Panc1 (cell line): ENCODE data around the gene PRRC2C. TPM values are rescaled to one million over a fixed set of nuclear protein-coding genes. Genes with fewer than 3 reads are reported as not detected.

ENCODE experiments used
- ATAC-seq: fragments of 200-7000 bp; cut with Tn5 transposase; 2 replicates; pipeline ENCODE4 v1.9.1; 2020; ENCODE audit warnings: mild to moderate bottlenecking, moderate library complexity
- BruUV-seq: library from RNA; stranded (reverse); fragments of 400-500 nt; replicated peaks from 2 replicates; lab custom pipeline; 2021; lab: Mats Ljungman, UMichigan
- CTCF ChIA-PET: fragments of 300-600 bp; sonication (Branson Sonifier 250); formaldehyde crosslinking; loops from one replicate; lab custom pipeline; 2022; ENCODE audit warnings: antibody characterized with exemption; lab: Charles Lee
- POLR2A ChIA-PET: fragments of 300-600 bp; sonication (Branson Sonifier 250); formaldehyde crosslinking; loops from one replicate; lab custom pipeline; 2022; ENCODE audit warnings: antibody characterized with exemption; lab: Charles Lee
- DNase-seq: peaks from one replicate; pipeline ENCODE4 v3.0.0-alpha.2; 2010; ENCODE audit warnings: low read depth, low spot score
- H3K27ac ChIP-seq: 2 replicates; pipeline ENCODE4 v1.5.1; 2011; ENCODE audit warnings: mild to moderate bottlenecking, low read length, inconsistent platforms
- H3K27me3 ChIP-seq: fragments of 200-500 bp; sonication (Bioruptor generic); 2 replicates; pipeline ENCODE4 v1.6.0; 2014; ENCODE audit warnings: low read length, inconsistent platforms; ENCODE audit not compliant: control insufficient read depth, insufficient read depth
- H3K36me3 ChIP-seq: fragments of 200-500 bp; sonication (Bioruptor generic); 2 replicates; pipeline ENCODE4 v1.5.1; 2014; ENCODE audit warnings: inconsistent platforms, mild to moderate bottlenecking, low read length, moderate library complexity; ENCODE audit not compliant: control insufficient read depth, insufficient read depth
- H3K4me1 ChIP-seq: 2 replicates; pipeline ENCODE4 v1.5.1; 2011; ENCODE audit warnings: inconsistent platforms, mild to moderate bottlenecking, low read length, moderate library complexity; ENCODE audit not compliant: control insufficient read depth, insufficient read depth
- H3K4me3 ChIP-seq, 2 experiments: 2 replicates each; pipeline ENCODE4 v1.5.1; 2011 to 2012; ENCODE audit warnings: low read depth in 2 of 2, low read length in 2 of 2, mild to moderate bottlenecking in 2 of 2, inconsistent platforms in 1 of 2, moderate library complexity in 1 of 2
- H3K9me3 ChIP-seq: fragments of 200-500 bp; sonication (Bioruptor generic); 2 replicates; pipeline ENCODE4 v1.5.1; 2014; ENCODE audit warnings: low read depth, mild to moderate bottlenecking, inconsistent platforms, low read length, moderate library complexity; ENCODE audit not compliant: control insufficient read depth, insufficient read depth
- POLR2AphosphoS5 ChIP-seq: IDR thresholded peaks from 2 replicates; pipeline ENCODE4 v1.6.1; 2012; ENCODE audit warnings: mild to moderate bottlenecking, low read depth, low read length, moderate library complexity
- SIN3A ChIP-seq: IDR thresholded peaks from 2 replicates; pipeline ENCODE4 v1.6.1; 2012; ENCODE audit warnings: low read depth, mild to moderate bottlenecking, low read length, moderate library complexity, borderline replicate concordance; ENCODE audit not compliant: insufficient read depth
- TCF7L2 ChIP-seq: IDR thresholded peaks from 2 replicates; pipeline ENCODE4 v1.6.1; 2011; ENCODE audit warnings: mild to moderate bottlenecking, low read depth, low read length, inconsistent platforms
- in situ Hi-C: cut with HindIII; loops from 2 replicates; pipeline ENCODE4 v1.10.0; 2016; ENCODE audit warnings: low sequenced_read_pairs, low pct_unique_long_range_greater_than_20kb
- intact Hi-C: fragments of 100-400 bp; cut with micrococcal nuclease; formaldehyde crosslinking; loops from one replicate; pipeline ENCODE4 v1.10.0; 2022; ENCODE audit not compliant: unreplicated experiment
- total RNA-seq: library from RNA; stranded (reverse); gene quantifications from one replicate; pipeline ENCODE4 v1.2.1, GENCODE V29; 2021; ENCODE audit not compliant: unreplicated experiment
- TF ChIP-seq, protein P1 (sequence below), 2 experiments: IDR thresholded peaks; 2 replicates each; pipeline ENCODE4 v1.6.1; 2011 to 2012; ENCODE audit warnings: low read depth in 2 of 2, control low read depth in 1 of 2, low read length in 1 of 2, mild to moderate bottlenecking in 1 of 2, moderate library complexity in 1 of 2; ENCODE audit not compliant: insufficient read depth in 1 of 2
- TF ChIP-seq, protein P2 (sequence below): fragments of 450-650 bp; IDR thresholded peaks from 2 replicates; pipeline ENCODE4 v1.5.1; 2017; ENCODE audit warnings: mild to moderate bottlenecking

Gene PRRC2C
- total RNA-seq, 1 experiment from 2014 or later, result 145 TPM

GRCh38 chr1:171477804-171478203 lies 7.5 kb upstream of the PRRC2C start:
- TF ChIP-seq SIN3A (no peak), TCF7L2 (no peak), POLR2AphosphoS5 (no peak)
- TF ChIP-seq, protein P1, sequence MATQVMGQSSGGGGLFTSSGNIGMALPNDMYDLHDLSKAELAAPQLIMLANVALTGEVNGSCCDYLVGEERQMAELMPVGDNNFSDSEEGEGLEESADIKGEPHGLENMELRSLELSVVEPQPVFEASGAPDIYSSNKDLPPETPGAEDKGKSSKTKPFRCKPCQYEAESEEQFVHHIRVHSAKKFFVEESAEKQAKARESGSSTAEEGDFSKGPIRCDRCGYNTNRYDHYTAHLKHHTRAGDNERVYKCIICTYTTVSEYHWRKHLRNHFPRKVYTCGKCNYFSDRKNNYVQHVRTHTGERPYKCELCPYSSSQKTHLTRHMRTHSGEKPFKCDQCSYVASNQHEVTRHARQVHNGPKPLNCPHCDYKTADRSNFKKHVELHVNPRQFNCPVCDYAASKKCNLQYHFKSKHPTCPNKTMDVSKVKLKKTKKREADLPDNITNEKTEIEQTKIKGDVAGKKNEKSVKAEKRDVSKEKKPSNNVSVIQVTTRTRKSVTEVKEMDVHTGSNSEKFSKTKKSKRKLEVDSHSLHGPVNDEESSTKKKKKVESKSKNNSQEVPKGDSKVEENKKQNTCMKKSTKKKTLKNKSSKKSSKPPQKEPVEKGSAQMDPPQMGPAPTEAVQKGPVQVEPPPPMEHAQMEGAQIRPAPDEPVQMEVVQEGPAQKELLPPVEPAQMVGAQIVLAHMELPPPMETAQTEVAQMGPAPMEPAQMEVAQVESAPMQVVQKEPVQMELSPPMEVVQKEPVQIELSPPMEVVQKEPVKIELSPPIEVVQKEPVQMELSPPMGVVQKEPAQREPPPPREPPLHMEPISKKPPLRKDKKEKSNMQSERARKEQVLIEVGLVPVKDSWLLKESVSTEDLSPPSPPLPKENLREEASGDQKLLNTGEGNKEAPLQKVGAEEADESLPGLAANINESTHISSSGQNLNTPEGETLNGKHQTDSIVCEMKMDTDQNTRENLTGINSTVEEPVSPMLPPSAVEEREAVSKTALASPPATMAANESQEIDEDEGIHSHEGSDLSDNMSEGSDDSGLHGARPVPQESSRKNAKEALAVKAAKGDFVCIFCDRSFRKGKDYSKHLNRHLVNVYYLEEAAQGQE (IDR thresholded peaks at IDR 0.05; ENCODE audit: insufficient read depth in 1 of 2, low read depth in 2 of 2, low read length in 1 of 2), result no peak
- TF ChIP-seq, protein P2, sequence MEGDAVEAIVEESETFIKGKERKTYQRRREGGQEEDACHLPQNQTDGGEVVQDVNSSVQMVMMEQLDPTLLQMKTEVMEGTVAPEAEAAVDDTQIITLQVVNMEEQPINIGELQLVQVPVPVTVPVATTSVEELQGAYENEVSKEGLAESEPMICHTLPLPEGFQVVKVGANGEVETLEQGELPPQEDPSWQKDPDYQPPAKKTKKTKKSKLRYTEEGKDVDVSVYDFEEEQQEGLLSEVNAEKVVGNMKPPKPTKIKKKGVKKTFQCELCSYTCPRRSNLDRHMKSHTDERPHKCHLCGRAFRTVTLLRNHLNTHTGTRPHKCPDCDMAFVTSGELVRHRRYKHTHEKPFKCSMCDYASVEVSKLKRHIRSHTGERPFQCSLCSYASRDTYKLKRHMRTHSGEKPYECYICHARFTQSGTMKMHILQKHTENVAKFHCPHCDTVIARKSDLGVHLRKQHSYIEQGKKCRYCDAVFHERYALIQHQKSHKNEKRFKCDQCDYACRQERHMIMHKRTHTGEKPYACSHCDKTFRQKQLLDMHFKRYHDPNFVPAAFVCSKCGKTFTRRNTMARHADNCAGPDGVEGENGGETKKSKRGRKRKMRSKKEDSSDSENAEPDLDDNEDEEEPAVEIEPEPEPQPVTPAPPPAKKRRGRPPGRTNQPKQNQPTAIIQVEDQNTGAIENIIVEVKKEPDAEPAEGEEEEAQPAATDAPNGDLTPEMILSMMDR, result no peak
- no peaks in the 10 kb centered on the region for H3K4me1 ChIP-seq
- intact Hi-C loops, result no loop called here
- H3K36me3 ChIP-seq, result no peaks in the 10 kb centered on the region
- in situ Hi-C loops, result no loop called here
- BruUV-seq, result no TSS peak
- ChIA-PET CTCF (no interaction called here), POLR2A (no interaction called here)
- ATAC-seq, result no peak
- DNase-seq, result no peak
- no peaks in the 10 kb centered on the region for H3K27me3 ChIP-seq
- no peak overlapping the region for H3K27ac ChIP-seq
- H3K4me3 ChIP-seq, result no peak overlapping the region
- no peaks in the 10 kb centered on the region for H3K9me3 ChIP-seq

DNA sequence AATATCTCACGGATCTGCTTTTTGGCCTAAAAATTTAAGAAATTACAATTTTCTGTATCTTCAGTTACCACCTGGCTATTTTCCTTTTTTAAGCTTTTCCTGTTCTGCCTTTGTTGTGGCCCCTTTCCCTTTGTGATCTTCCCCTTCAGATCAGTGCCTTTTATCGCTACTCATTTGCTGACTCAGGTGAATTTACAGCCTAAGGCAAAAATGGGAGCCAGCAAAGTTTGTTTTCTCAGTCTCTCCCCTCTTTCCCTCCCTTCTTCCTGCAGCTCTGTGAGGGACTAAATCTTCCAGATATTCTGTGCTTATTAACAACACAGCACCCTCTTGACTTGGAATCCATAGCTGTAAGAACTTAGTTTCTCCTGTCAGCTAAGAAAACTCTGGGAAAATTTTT lies 5.3 kb upstream of the PRRC2C start:
- H3K27ac ChIP-seq, result no peak overlapping the region
- no peaks in the 10 kb centered on the region for H3K27me3 ChIP-seq
- H3K9me3 ChIP-seq, result no peaks in the 10 kb centered on the region
- POLR2A ChIA-PET, result no interaction called here
- no peak for DNase-seq
- H3K36me3 ChIP-seq, result peaks cover 1% of the 10 kb centered on the region; the same call in 1 of the 2 replicates
- no peak overlapping the region for H3K4me3 ChIP-seq
- intact Hi-C loops, result no loop called here
- BruUV-seq, result no TSS peak
- H3K4me1 ChIP-seq, result peaks cover 6% of the 10 kb centered on the region; the same call in 1 of the 2 replicates
- no peak for TF ChIP-seq TCF7L2
- TF ChIP-seq, protein P1 (IDR thresholded peaks at IDR 0.05; ENCODE audit: insufficient read depth in 1 of 2, low read depth in 2 of 2, low read length in 1 of 2), result no peak
- no peak for TF ChIP-seq SIN3A
- TF ChIP-seq POLR2AphosphoS5, result no peak
- TF ChIP-seq, protein P2, result no peak
- CTCF ChIA-PET, result no interaction called here
- in situ Hi-C loops, result no loop called here
- ATAC-seq, result no peak
